NCI-H1105 (cell line): ENCODE data around the gene ZNF556.

ENCODE experiments used
- DNase-seq: peaks from one replicate; lab custom pipeline; 2025; lab: John Stamatoyannopoulos, UW

The ZNF556 gene

DNA sequence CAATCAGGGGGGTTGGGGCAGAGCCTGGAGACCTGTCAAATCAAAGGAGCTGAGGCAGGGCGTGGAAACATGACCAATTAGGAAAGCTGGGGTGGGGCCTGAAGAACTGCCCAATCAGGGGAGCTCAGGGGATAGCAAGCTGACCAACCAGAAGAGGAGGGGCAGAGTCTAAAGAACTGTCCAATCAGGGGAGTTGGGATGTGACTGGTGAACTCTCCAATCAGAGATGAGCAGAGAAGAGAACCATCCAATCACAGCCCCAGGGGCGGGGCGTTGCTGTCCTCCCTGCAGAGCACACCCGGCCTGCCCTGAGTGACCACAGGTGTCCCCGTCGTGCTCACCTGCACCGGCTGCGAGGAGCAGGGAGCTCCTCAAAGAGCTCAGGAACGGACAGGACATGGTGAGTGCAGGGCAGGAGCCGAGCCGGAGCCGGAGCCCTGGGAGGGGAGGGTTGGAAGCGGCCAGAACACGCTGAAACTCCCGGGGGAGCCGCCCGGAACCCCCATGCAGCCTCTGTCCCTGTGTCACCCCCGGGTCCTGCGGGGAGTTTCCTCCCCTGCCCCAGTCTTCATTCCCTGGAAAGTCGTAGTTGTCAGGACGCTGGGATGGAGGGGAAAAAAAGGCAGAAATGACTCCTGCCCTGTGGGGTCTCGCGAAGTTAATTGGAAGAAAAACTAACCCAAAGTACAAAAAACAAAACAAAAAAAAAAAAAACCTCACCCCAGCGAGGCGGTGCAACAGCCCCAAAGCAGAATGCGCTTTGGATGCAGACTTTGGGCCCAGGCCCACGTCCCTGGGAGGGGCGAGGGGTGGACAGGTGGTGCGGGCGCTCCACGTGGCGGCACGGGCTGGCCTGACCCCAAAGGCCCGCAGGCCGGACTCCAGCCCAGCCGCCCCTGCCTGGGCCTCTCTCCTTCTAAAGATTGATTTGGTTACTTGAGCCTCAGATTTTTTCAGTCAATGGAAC is at the start of gene ZNF556:
Gene ZNF556, plus strand, starts transcription at position 311 of the 967 bp plus-strand sequence. Its CDS starts 87 bp downstream, at position 398.
- no peak for DNase-seq

DNA sequence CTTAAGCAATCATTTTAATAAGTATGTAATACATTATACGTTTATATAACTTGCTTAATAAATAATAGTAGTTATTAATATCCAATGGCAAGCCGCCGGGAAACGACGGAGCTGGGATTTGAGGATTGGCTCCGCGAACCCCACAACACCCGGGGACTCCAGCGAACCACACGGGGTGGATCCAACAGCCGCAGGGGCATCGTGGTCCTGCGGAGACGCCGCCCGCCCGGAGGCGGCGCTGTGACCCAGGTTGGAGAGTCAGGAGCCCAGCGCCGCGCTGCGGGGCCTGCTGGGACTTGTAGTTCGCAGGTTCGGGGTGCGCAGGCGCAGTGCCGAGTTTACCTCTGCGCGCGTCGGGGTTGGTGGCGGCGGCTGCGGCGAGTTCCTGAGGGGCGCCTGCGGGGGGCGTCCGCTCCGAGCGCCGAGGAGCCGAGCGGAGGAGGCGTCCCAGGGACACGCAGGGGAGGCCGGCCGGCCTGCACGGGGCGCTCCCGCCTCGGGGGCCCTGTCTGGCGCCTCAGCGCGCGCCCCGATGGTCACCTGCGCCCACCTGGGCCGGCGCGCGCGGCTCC is 47.5 kb upstream of the ZNF556 start, which contains the start of gene ZNF554:
Gene ZNF554, plus strand, starts transcription at position 329 of the 572 bp plus-strand sequence. Its CDS starts 204 bp downstream, at position 533.
- DNase-seq = peak; percentile 96

DNA sequence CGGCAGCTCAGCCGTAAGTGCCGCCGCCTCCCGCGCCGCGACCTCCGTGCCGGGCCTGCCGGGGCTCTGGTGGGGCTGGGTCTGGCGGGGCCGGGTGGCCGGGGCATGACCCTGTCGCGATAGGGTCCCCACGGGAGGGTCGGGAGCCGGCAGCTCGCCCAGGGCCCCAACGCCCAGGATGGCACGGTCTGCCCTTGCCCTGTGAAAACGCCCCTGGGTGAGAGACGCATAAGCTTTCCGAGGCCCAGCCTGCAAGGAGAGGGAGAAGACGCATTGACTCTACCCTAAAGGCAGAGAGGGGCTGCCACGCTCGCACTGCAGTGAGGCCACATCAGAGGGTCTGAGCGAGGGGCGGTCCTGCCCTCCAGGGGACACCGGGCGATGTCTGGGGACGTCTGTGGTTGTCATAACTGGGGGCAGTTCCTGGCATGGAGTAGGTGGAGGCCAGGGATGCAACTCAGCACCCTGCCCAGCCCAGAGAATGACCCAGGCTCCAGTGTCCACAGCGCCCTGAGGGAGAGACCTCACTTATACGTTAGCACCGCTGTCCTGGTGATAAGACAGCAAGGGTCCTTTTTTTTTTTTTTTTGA is 46.9 kb upstream of the ZNF556 start:
- peak; percentile 21 for DNase-seq

DNA sequence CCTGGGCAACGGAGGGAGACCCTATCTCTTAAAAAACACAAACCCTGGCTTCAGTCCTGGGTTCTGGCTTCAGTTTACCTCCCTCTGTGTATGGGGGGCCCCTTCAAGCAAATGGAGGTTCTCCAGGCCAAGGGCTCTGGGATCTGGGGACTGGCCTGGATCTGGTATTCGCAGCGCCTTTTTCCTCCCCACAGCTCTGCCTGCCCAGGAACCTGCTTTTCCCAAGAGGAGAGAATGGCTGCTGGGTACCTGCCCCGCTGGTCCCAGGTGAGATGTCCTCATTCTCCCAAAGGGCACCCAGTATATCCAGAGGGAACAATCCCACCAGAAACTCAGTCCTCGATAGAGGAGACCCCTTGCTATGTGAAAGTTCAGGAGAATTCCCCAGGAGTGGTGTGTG is 44.3 kb upstream of the ZNF556 start:
- DNase-seq = no peak

DNA sequence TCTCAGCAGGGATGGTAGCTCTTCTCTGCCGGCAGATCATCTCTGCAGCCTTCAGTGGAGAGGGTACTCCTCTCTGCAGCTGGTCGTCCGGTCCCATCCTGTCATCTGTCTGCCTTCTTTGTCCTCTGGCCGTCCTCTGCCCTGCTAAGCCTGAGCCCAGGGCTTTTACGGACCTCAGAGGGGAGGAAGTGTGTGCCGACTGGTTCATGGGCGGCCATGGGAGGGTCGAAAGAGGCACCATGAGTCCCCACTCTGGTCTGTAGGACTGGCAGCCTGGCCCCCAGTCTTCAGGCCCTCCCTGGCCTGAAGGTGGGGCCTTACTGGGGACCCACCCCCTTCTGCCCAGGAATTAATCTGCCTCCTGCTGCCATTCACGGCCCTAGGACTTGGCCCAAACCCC is 43.5 kb upstream of the ZNF556 start:
- DNase-seq = no peak

DNA sequence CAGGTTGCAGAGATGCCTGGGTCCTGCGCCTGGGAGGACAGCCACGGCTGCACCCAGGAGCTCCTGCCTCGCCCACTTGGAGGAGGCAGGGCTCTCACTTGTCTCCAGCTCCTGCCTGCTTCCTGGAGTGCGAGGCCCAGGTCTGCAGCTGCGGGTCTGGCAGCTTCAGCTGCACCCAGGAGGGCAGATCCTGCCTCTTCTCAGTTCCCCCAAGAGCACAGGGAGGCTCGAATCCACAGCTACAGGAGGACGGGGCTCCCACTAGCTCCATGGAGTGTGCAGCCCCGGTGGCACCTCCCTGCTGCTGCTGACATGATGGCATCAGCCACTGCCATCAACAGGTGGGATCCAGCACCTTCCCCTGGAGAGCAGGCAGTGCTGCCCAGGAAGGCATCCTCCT is 43.0 kb upstream of the ZNF556 start:
- DNase-seq = no peak

DNA sequence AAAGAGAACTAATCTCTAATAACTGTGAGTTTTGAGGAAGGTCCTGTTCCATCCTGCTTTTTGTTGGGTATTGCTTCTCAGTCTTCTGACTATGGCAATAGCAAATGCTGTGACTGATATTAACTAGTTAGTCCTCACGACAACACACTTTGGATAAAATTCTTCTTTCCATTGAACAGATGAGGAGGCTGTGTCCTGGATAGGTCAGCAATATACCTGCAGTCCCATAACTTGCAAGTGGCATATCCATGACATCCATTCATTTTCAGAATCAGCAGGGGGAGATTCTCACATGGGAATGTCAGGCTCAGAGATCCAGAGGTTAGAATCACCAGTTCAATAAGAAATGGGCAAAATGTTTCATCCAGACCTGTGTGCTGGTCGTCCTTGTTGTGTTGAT is 40.1 kb upstream of the ZNF556 start:
- DNase-seq = no peak

DNA sequence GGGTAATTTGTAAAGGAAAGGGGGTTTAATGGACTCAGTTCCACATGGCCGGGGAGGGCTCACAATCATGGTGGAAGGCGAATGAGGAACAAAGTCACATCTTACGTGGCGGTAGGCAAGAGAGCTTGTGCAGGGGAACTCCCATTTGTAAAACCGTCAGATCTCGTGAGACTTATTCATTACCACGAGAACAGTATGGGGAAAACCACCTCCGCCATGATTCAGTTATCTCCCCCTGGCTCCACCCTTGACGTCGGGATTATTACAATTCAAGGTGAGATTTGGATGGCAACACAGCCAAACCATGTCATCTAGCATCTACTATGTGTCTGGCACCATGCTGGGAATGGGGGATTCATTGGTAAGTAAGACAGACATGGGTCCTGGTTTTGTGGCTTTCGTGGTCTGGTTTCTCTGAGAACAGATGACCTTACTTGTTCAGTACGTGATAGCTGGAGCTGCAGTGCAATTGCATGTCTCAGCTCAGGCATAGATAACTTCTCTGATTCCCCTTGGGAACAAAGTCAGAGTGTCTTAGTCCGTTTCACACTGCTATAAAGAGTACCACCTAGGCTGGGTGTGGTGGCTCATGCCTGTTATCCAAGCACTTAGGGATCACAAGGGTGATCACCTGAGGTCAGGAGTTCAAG is 39.2 kb upstream of the ZNF556 start:
- no peak for DNase-seq

DNA sequence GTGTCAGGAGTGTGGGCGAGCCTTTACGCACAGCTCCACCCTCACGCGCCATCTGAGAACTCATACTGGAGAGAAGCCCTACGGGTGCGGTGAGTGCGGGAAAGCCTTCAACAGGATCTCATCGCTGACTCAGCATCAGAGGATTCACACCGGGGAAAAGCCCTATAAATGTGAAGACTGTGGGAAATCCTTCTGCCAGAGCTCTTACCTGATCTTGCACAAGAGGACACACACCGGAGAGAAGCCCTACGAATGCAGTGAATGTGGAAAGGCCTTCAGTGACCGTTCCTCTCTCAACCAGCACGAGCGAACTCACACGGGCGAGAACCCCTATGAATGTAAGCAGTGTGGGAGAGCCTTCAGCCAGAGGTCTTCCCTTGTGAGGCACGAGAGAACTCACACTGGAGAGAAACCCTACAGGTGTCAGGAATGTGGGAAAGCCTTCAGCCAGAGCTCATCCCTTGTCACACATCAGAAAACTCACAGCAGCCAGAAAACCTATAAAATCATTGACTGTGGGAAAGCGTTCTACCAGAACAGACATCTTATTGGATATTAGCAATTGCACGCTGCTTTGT is 32.8 kb upstream of the ZNF556 start:
- DNase-seq = no peak

DNA sequence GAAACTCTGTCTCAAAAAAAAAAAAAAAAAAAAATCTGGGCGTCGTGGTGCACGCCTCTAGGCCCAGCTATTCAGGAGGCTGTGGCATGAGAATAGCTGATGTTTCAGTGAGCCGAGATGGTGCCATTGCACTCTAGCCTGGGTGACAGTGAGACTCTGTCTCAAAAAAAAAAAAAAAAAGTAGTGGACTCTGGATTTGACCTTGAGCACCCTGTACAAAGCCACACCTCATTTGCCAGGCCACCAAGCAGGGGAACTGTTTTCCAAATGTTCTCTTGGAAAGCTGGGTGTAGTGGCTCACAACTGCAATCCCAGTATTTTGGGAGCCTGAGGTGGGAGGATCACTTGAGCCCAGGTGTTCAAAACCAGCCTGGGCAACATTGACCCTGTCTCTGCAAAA is 29.7 kb upstream of the ZNF556 start:
- no peak for DNase-seq

DNA sequence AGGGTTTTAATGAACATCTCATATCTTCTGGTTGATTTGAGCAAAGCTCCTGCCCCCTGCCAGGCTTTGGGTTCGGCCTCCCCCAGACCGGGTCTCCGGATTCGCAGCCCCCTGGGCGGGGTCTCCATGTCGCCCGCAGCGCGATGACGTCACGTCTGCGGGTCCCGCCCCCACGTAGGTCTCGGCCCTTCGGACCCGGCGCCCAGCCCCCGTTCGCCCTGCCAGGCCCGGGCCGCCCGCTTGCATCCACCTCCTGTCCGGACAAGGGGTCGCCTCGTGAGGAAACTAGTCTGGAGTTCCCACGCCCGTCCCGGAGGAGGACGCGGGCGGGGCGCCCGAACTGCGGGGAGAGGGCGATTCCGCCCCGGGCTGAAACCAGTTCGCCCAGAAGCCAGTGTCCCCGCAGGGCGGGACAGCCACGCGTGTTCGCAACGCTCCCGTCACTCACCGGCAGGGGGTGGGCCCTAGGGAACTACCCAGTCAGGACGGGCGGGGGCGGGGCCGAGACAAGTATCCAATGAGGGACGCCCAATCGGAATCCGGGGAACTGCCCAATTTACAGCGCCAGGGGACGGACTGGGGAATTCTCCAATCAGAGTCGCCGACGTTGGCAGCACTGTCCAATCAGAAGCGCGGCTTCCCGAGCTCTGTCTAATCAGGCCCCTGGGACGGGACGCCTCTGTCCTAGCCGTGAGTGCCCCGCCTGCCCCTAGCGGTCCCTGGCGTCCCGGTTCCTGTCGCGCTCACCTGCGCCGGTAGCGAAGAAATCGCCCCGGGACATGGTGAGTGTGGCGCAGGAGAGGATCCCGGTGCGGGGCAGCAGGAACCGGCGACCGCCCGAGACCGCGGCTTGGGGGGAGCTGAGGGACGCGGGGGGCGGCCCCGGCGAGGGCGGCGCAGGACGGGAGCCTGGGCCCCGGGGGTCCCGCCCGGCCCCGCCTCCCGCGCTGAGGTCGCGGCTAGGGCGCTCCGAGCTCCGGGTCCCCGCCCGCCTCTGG is 26.0 kb upstream of the ZNF556 start, which contains the start of gene ZNF555:
Gene ZNF555, plus strand, starts transcription at position 682 of the 998 bp plus-strand sequence. Its CDS starts 98 bp downstream, at position 780.
- peak; percentile 93 for DNase-seq

DNA sequence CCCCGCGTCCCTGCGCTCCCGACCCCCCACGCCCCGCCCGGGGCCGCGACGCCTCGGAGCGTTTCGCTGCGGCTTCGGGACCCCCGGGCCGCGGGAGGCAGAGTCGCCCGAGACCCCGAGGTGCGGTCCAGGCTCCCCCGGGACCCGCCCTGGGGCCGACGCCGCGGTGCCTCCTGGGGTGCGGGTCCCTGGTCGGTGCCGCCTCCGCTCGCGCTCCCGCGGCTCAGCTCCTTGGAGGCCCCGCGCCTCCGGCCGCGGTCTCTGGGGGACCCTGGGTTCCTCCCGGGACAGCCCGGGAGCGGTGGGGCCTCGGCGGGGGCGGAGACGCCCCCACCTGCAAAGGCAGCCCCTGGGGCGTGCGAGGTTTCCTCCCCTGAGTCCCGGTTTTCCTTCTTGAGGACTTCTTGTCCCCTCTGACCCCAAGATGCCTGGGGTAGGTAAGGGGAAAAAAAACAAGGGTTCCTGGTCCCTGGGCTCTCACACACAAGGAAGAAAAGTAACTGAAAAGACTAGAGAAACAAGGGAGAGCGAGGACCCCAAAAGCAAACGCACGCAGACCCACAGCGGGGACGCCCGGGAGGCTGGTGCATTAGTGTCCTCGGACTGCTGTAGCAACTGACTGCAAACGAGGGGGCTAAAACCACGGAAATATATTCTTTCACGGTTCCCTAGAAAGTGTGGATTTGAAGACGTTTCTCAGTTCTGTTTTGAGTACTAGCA is 25.1 kb upstream of the ZNF556 start:
- DNase-seq = no peak

DNA sequence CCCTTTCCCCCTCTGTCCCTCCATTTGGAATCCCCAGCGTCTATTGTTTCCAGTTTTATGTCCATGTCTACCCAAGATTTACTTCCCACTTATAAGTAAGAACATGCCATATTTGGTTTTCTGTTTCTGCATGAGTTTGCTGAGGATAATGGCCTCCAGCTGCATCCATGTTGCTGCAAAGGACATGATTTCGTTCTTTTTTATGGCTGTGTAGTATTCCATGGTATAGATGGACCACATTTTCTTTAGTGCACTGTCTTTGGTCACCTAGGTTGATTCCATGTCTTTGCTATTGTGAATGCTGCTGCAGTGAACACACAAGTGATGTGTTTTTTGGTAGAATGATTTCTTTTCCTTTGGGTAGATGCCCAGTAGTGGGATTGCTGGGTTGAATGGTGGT is 22.0 kb upstream of the ZNF556 start:
- DNase-seq = no peak

DNA sequence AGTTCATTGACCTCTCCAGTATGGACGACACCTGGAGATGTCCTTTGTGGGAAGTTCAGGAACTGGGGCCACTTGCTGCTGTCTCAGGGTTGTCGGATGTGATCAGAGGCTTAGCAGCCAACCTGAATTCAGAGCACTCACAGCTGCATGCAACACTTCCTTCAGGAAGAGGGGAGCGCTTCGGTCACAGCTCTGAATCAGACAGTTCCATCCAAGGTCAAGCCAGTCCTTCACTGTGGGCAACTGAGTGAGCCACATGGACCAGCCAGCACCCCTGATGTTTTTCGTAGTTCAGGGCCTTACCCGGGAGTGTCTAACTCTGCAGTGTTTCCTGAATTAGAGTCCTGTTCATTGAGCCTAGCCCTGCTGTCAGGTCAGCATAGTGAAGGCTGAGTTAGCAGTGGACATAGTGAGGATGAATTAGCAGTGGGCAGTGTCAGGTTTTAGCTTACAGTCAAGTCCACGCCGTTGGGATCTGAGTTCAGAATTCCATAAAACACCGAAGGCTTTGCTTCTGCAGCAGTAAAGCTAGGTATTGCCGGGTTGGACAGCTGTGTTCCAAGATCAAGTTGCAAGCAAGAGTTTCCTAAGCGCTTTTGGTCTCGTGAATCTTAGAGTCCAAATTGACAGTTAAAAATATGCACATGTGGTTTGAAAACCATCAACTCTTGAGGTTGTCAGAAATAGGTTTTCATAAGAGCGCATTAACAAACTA is 20.8 kb upstream of the ZNF556 start:
- no peak for DNase-seq

DNA sequence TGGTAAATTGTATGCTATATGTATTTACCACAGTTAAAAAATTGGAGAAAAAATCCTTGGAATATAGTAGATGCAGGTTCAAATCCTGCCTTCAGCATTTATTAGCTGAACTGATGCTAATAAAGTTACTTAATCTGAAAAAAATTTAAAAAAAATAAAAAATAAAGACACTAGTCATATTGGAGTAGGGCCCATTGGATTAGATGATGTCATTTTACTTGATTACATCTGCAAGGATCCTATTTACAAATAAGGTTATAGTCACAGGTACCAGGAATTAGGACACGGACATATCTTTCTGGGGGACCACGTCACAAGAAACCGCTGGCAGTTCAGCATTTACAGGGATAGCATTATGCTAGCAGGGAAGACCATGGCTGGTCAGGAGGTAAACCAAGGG is 19.6 kb upstream of the ZNF556 start:
- DNase-seq = no peak

DNA sequence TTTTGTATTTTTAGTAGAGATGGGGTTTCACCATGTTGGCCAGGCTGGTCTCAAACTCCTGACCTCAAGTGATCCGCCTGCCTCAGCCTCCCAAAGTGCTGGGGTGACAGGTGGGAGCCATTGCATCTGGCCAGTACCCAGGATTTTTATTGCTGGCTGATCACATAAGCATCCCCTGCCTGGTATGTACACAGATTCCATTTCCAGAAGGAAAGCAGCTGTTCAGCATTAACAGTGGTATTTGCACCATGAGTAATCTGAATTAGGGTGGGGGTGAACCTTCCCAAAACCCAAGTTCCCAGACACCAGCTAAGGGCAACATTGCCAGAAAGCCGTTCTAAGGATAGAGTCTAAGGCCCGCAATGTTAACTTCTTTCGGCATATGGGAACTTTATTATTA is 18.5 kb upstream of the ZNF556 start:
- no peak for DNase-seq

DNA sequence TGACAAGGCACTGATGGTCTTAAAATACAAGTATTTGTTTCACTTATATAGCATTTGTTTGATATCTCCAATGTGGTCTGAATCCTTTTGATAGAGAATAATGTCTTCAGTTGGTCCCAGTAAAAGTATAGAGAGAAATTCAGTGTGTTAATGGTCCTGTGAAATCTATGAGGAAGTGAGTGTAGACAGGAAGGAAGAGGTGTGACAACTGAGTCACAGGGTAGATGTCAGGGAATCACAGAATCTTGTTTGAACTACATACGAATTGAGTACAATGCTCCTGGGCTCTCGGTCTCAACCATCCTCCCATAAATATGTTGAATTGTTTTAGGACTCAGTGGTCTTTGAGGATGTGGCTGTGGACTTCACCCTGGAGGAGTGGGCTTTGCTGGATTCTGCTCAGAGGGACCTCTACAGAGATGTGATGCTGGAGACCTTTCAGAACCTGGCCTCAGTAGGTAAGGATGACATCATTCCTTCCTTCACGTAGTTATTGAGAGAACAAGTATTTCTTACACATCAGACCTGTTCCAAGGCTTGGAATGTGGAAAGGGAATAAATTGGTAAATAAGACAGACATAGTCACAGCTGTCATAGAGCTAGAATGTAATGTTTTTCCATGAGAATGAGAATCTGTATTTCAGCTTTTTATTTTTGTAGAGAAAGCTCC is 16.7 kb upstream of the ZNF556 start:
- DNase-seq = no peak

DNA sequence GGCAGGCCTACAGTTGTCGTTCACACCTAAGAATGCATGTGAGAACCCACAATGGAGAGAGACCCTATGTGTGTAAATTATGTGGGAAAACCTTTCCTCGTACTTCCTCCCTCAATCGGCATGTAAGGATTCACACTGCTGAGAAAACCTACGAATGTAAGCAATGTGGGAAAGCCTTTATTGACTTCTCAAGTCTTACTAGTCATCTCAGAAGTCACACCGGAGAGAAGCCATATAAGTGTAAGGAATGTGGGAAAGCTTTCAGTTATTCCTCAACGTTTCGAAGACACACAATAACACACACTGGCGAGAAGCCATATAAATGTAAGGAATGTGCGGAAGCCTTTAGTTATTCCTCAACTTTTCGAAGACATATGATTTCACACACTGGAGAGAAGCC is 14.5 kb upstream of the ZNF556 start:
- DNase-seq = no peak
